AG04449 (cell line): Measurements from ENCODE around the gene C12orf57.
"Not testable (repeated sequence)": the region's sequence is repeated elsewhere in the genome, so short reads cannot be mapped to it uniquely, and the experiment has no call there.

Source experiments
- CTCF ChIA-PET: fragments of 350-600 bp; formaldehyde crosslinking; extraction: SDS; loops from one replicate; lab custom pipeline; 2021; ENCODE audit warnings: antibody characterized with exemption; lab: Yijun Ruan, JAX
- POLR2A ChIA-PET: fragments of 400-600, 350-600 bp; formaldehyde crosslinking; extraction: SDS; loops from one replicate; lab custom pipeline; 2020; ENCODE audit warnings: antibody characterized with exemption, inconsistent platforms; lab: Yijun Ruan, JAX
- DNase-seq: peaks from one replicate; pipeline ENCODE4 v3.0.0-alpha.2; 2010; ENCODE audit warnings: low read depth, low spot score
- H3K4me3 ChIP-seq: 2 replicates; pipeline ENCODE4 v1.5.1; 2011; ENCODE audit warnings: low read depth, mild to moderate bottlenecking, control low read depth, low read length
- CTCF ChIP-seq: IDR thresholded peaks from one replicate; pipeline ENCODE4 v1.5.1; 2011; ENCODE audit warnings: mild to moderate bottlenecking, moderate library complexity, low read length, control low read depth, inconsistent platforms; ENCODE audit not compliant: insufficient read depth; ENCODE audit errors: missing control alignments

Gene C12orf57

GRCh38 chr12:6902448-6902847 is 41.4 kb upstream of the C12orf57 start:
- DNase-seq, result no peak
- CTCF ChIA-PET, result interaction anchor here (0.5 to 4.5 kb wide), 10 partner anchors 11 to 62 kb away, joined by 3 to 53 read pairs (median 3); partner anchors contain the start of gene SPSB2
- TF ChIP-seq CTCF, result no peak
- no peak overlapping the region for H3K4me3 ChIP-seq
- POLR2A ChIA-PET, result no interaction called here

GRCh38 chr12:6903722-6904121 is 40.1 kb upstream of the C12orf57 start:
- no peak overlapping the region for H3K4me3 ChIP-seq
- ChIA-PET POLR2A (no interaction called here), CTCF (interaction anchor here (1.8 to 5.4 kb wide), 3 partner anchors 12 to 32 kb away, joined by 9 to 53 read pairs (median 41); partner anchors contain the start of gene SPSB2)
- no peak for DNase-seq
- no peak for TF ChIP-seq CTCF

- H3K4me3 ChIP-seq, result peak within 1 kb of the TSS; percentile 92
- ChIA-PET POLR2A (interaction anchor here (0.6 to 1.6 kb wide), 3 partner anchors 13 to 236 kb away, joined by 3 to 6 read pairs (median 3); partner anchors contain the start of gene SPSB2), CTCF (interaction anchor here (0.9 to 5.4 kb wide), 9 partner anchors 7 to 208 kb away, joined by 3 to 53 read pairs (median 7); partner anchors contain the start of gene SPSB2)
- peak; percentile 55 for DNase-seq
- no peak for TF ChIP-seq CTCF
Observed at GRCh38 chr12:6904280-6905276, 39.2 kb upstream of the C12orf57 start, which contains the start of gene LRRC23. TSS of gene LRRC23 (plus strand) at chr12:6904822. CDS start at chr12:6905634, 812 bp downstream.

GRCh38 chr12:6905414-6906040 is 38.3 kb upstream of the C12orf57 start:
- no peak for TF ChIP-seq CTCF
- CTCF ChIA-PET, result interaction anchor here (0.9 to 5.4 kb wide), 9 partner anchors 8 to 207 kb away, joined by 3 to 53 read pairs (median 6); partner anchors contain the start of genes C12orf57, RNU7-1 and SPSB2
- peak overlapping the region; percentile 92 for H3K4me3 ChIP-seq
- no peak for DNase-seq
- POLR2A ChIA-PET, result interaction anchor here (0.6 to 1.6 kb wide), 3 partner anchors 14 to 235 kb away, joined by 3 to 6 read pairs (median 3); partner anchors contain the start of gene SPSB2

- H3K4me3 ChIP-seq, POLR2A ChIA-PET, DNase-seq: not testable (repeated sequence)
- CTCF ChIA-PET, result interaction anchor here (1.3 to 5.4 kb wide), 4 partner anchors 11 to 56 kb away, joined by 3 to 41 read pairs (median 14); no protein-coding TSS in a partner anchor
Observed at GRCh38 chr12:6908141-6908540, 35.7 kb upstream of the C12orf57 start.

GRCh38 chr12:6909421-6910145 is 34.2 kb upstream of the C12orf57 start:
- ChIA-PET POLR2A (interaction anchor here (0.7 kb wide), 1 partner anchor 42 kb away, joined by 3 read pairs; the partner anchor contains the start of gene TPI1), CTCF (interaction anchor here (0.7 to 2.7 kb wide), 5 partner anchors 14 to 55 kb away, joined by 3 to 8 read pairs (median 4); no protein-coding TSS in a partner anchor)
- H3K4me3 ChIP-seq, result no peak overlapping the region
- DNase-seq, result no peak
- no peak for TF ChIP-seq CTCF
